Neuronal stem cell (in vitro differentiated cells): ENCODE results near the gene UNC5B.
A peak's percentile ranks its signal among the peaks of the same experiment; 100 is the strongest.

Source experiments
- DNase-seq: peaks from one replicate; pipeline ENCODE4 v3.0.0-alpha.2; 2013; ENCODE audit warnings: low spot score
- H2AFZ ChIP-seq: one replicate; pipeline ENCODE4 v1.6.1; 2013; ENCODE audit warnings: mild to moderate bottlenecking, low read length, inconsistent platforms
- H2AK5ac ChIP-seq: 2 replicates; pipeline ENCODE4 v1.6.1; 2013; ENCODE audit warnings: low read depth, mild to moderate bottlenecking, inconsistent platforms, low read length, moderate library complexity, mixed read lengths
- H2BK120ac ChIP-seq: 2 replicates; pipeline ENCODE4 v1.6.1; 2013; ENCODE audit warnings: low read depth, mild to moderate bottlenecking, inconsistent platforms, low read length, moderate library complexity, mixed read lengths
- H2BK12ac ChIP-seq: one replicate; pipeline ENCODE4 v1.6.1; 2013; ENCODE audit warnings: low read length, inconsistent platforms
- H2BK15ac ChIP-seq: 2 replicates; pipeline ENCODE4 v1.6.1; 2013; ENCODE audit warnings: mild to moderate bottlenecking, low read length, inconsistent platforms, mixed read lengths
- H2BK5ac ChIP-seq: one replicate; pipeline ENCODE4 v1.6.1; 2013; ENCODE audit warnings: inconsistent platforms, mild to moderate bottlenecking, low read length, moderate library complexity
- H3K14ac ChIP-seq: one replicate; pipeline ENCODE4 v1.6.1; 2013; ENCODE audit warnings: low read length, inconsistent platforms
- H3K18ac ChIP-seq: 2 replicates; pipeline ENCODE4 v1.6.1; 2013; ENCODE audit warnings: low read length, inconsistent platforms
- H3K23ac ChIP-seq: 2 replicates; pipeline ENCODE4 v1.6.1; 2013; ENCODE audit warnings: low read depth, mild to moderate bottlenecking, mixed read lengths, low read length, inconsistent platforms; ENCODE audit not compliant: poor library complexity
- H3K27ac ChIP-seq: replicated peaks from 3 replicates; pipeline ENCODE4 v1.5.1; 2013; ENCODE audit warnings: low read length, inconsistent platforms
- H3K27me3 ChIP-seq, 3 experiments: 2 replicates each; pipeline ENCODE4 v1.6.1; 2013; ENCODE audit warnings: low read length in 3 of 3, mild to moderate bottlenecking in 2 of 3, inconsistent platforms in 1 of 3, low read depth in 1 of 3, mixed read lengths in 1 of 3, moderate library complexity in 1 of 3; ENCODE audit not compliant: control insufficient read depth in 3 of 3, insufficient read depth in 3 of 3
- H3K36me3 ChIP-seq, 2 donors: replicated peaks in 1 of 2; 2 replicates each; pipeline ENCODE4 v1.6.1; 2013; ENCODE audit warnings: low read length in 2 of 2; ENCODE audit not compliant: control insufficient read depth in 2 of 2, insufficient read depth in 2 of 2
- H3K4ac ChIP-seq: 2 replicates; pipeline ENCODE4 v1.6.1; 2013; ENCODE audit warnings: inconsistent platforms, mild to moderate bottlenecking, low read length, moderate library complexity
- H3K4me1 ChIP-seq, 2 donors: 1 replicate in 1 of 2; 2 replicates in 1 of 2; pipeline ENCODE4 v1.6.1; 2013; ENCODE audit warnings: low read length in 2 of 2, low read depth in 1 of 2; ENCODE audit not compliant: control insufficient read depth in 2 of 2, insufficient read depth in 1 of 2
- H3K4me2 ChIP-seq: one replicate; pipeline ENCODE4 v1.6.1; 2013; ENCODE audit warnings: mild to moderate bottlenecking, low read length, inconsistent platforms; ENCODE audit not compliant: insufficient read depth, poor library complexity, severe bottlenecking
- H3K4me3 ChIP-seq, 2 donors: 2 replicates each; pipeline ENCODE4 v1.5.1; 2013; ENCODE audit warnings: low read length in 2 of 2, mild to moderate bottlenecking in 2 of 2, inconsistent platforms in 1 of 2, moderate library complexity in 1 of 2
- H3K79me1 ChIP-seq: one replicate; pipeline ENCODE4 v1.6.1; 2013; ENCODE audit warnings: low read depth, mild to moderate bottlenecking, inconsistent platforms, low read length, moderate library complexity
- H3K9ac ChIP-seq: one replicate; pipeline ENCODE4 v1.6.1; 2013; ENCODE audit warnings: mild to moderate bottlenecking, low read depth, low read length, inconsistent platforms; ENCODE audit not compliant: poor library complexity
- H3K9me3 ChIP-seq, 2 donors: replicated peaks in 1 of 2; 2 replicates each; pipeline versions ENCODE3 to v1.6.1; 2013; ENCODE audit warnings: low read length in 2 of 2, mild to moderate bottlenecking in 2 of 2, inconsistent platforms in 1 of 2, low read depth in 1 of 2, mixed read lengths in 1 of 2, moderate library complexity in 1 of 2; ENCODE audit not compliant: control insufficient read depth in 2 of 2, insufficient read depth in 1 of 2
- H4K8ac ChIP-seq: one replicate; pipeline ENCODE4 v1.6.1; 2013; ENCODE audit warnings: low read depth, mild to moderate bottlenecking, inconsistent platforms, low read length, moderate library complexity
- H4K91ac ChIP-seq: one replicate; pipeline ENCODE4 v1.6.1; 2013; ENCODE audit warnings: low read length, low read depth, mild to moderate bottlenecking, inconsistent platforms; ENCODE audit not compliant: poor library complexity
- WGBS, 2 donors: extraction: QIAGEN DNeasy Blood & Tissue Kit; methylation state at CpG; one replicate each; pipeline ENCODE4 v1.1.7; 2013; ENCODE audit warnings: missing lambda C conversion rate in 2 of 2, mixed read lengths in 1 of 2; ENCODE audit not compliant: insufficient read length in 2 of 2, insufficient replicate concordance in 1 of 2; ENCODE audit errors: extremely low coverage in 2 of 2; 5-methylcytosine and 5-hydroxymethylcytosine counted together

Gene UNC5B

DNA sequence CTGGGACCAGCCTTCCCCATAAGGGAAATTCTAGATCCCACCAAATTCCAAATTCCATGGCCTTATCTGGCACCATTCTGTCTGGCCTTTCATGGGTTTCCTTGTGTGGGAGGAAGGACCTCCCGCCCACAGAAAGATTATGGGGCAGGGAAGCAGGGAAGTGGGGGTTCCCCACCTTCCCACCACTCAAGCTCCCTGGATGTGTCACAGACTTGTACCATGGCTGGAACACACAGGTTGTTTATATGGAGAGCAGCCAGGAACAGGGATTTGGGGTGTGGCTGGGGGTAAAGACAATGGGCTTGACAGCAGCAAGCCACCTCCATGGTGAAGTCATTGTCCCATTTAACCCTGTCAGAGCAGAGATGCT lies 18.3 kb downstream of the UNC5B start:
- no peak overlapping the region for H3K18ac ChIP-seq
- peak overlapping the region; percentile 52 for H3K23ac ChIP-seq
- H3K79me1 ChIP-seq = no peaks in the 10 kb centered on the region
- no peak overlapping the region for H3K27ac ChIP-seq
- no peak overlapping the region for H4K91ac ChIP-seq
- H2BK120ac ChIP-seq = no peak overlapping the region
- H3K27me3 ChIP-seq = peaks cover 0 to 31% (median 0%) of the 10 kb centered on the region in 3 experiments
- peak overlapping the region; percentile 56 for H3K9ac ChIP-seq
- no peak overlapping the region for H2BK12ac ChIP-seq
- H3K4me2 ChIP-seq = no peak overlapping the region
- H3K36me3 ChIP-seq = no peaks in the 10 kb centered on the region
- H3K4ac ChIP-seq = no peak overlapping the region
- peak overlapping the region; percentile 19 for H2AK5ac ChIP-seq
- H3K4me1 ChIP-seq = peaks cover 6 to 11% of the 10 kb centered on the region in 2 donors
- no peak overlapping the region for H3K4me3 ChIP-seq
- no peak for DNase-seq
- H2BK5ac ChIP-seq = no peak overlapping the region
- no peak overlapping the region for H2BK15ac ChIP-seq
- H3K14ac ChIP-seq = no peak overlapping the region
- WGBS, 2 donors = no CpG with 5 or more reads among the region's 1 CpG
- no peak overlapping the region for H2AFZ ChIP-seq
- H4K8ac ChIP-seq = no peak overlapping the region
- H3K9me3 ChIP-seq = no peaks in the 10 kb centered on the region

DNA sequence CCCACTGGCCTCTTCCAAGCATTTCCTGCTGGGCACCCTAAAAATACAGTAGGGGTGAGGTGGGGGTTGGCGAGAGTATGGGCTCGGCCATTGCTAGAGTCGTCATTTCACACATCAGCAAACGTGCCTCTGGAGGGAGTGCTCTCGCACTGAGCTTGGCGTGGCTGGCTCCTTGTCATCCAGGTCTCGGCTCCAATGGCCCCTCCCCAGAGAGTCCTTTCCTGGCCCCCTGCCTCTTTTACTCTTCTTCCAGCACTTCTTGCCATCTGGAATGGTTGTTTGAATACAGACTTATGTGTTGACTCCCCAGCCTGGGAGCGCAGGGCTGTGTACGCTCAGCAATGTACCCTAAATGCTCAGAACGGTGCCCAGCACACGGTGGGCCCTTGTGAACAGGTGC lies 18.8 kb downstream of the UNC5B start:
- Histone ChIP-seq H3K4me1 (peaks cover 7 to 11% of the 10 kb centered on the region in 2 donors), H2AFZ (no peak overlapping the region), H3K27ac (no peak overlapping the region), H4K8ac (no peak overlapping the region), H3K4me2 (no peak overlapping the region), H3K4me3 (no peak overlapping the region), H3K27me3 (peaks cover 0 to 36% (median 0%) of the 10 kb centered on the region in 3 experiments), H2BK120ac (no peak overlapping the region), H3K36me3 (no peaks in the 10 kb centered on the region), H2BK5ac (no peak overlapping the region), H2AK5ac (peak overlapping the region; percentile 19), H2BK12ac (no peak overlapping the region), H3K18ac (no peak overlapping the region), H2BK15ac (no peak overlapping the region), H3K4ac (no peak overlapping the region), H3K14ac (no peak overlapping the region), H4K91ac (no peak overlapping the region), H3K23ac (peak overlapping the region; percentile 27), H3K79me1 (no peaks in the 10 kb centered on the region), H3K9me3 (no peaks in the 10 kb centered on the region), H3K9ac (no peak overlapping the region)
- DNase-seq = no peak
- no CpG with 5 or more reads among the region's 11 CpGs for WGBS, 2 donors

DNA sequence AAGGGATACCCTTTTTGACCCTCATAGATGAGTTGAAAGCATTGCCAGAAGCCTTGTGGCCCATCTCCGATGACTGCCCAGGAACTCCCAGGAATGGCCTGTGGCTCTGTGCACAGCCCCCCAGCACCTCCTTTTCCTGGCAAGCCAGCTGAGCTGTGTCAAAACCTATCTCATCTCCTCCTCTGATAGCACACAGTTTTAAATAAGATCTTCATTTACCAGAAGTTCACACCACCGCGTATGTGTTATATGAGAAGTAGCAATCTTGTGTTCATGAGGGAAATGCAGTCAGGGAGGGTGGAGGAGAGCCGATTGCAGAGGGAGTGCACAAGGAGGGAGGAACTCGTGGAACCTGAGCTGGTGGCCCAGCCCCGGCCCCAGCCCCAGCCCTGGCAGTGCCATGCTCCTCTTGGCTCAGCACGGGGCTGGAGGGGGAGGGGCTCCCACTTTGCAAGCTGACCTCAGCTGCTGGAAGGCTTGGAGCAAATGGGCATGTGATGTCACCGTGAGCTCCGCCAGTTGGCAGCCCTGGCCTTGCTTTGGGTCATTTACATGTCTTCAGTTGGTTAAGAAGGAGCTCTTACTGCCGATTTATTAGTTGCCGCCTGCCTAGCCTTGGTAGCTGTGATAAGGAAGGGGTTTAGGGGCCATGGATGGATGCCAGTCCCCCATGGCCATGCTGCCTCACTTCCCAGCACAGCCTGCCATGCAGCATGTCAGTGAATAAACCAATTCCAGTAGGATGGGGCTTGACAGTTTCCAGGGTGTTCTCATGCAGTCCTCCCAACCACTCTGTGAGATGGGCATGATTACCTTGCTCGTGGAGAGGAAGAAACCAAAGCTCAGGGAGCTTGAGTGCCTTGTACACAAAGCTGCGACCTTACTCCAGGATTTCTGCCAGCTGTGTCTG lies 20.0 kb downstream of the UNC5B start:
- peak overlapping the region; percentile 17 for H2AK5ac ChIP-seq
- DNase-seq = no peak
- no peaks in the 10 kb centered on the region for H3K79me1 ChIP-seq
- no peak overlapping the region for H4K8ac ChIP-seq
- H2BK15ac ChIP-seq = peak overlapping the region; percentile 69
- no peak overlapping the region for H3K4me2 ChIP-seq
- no peak overlapping the region for H2AFZ ChIP-seq
- peaks cover 0 to 45% (median 0%) of the 10 kb centered on the region in 3 experiments for H3K27me3 ChIP-seq
- H2BK120ac ChIP-seq = no peak overlapping the region
- H4K91ac ChIP-seq = no peak overlapping the region
- H2BK12ac ChIP-seq = no peak overlapping the region
- WGBS, 2 donors = no CpG with 5 or more reads among the region's 13 CpGs
- H3K9ac ChIP-seq = no peak overlapping the region
- H3K23ac ChIP-seq = no peak overlapping the region
- peaks cover 7 to 11% of the 10 kb centered on the region in 2 donors for H3K4me1 ChIP-seq
- H3K27ac ChIP-seq = no peak overlapping the region
- no peak overlapping the region for H3K18ac ChIP-seq
- H3K4ac ChIP-seq = no peak overlapping the region
- H3K9me3 ChIP-seq = no peaks in the 10 kb centered on the region
- no peak overlapping the region for H3K14ac ChIP-seq
- H3K36me3 ChIP-seq = no peaks in the 10 kb centered on the region
- no peak overlapping the region for H3K4me3 ChIP-seq
- H2BK5ac ChIP-seq = no peak overlapping the region

DNA sequence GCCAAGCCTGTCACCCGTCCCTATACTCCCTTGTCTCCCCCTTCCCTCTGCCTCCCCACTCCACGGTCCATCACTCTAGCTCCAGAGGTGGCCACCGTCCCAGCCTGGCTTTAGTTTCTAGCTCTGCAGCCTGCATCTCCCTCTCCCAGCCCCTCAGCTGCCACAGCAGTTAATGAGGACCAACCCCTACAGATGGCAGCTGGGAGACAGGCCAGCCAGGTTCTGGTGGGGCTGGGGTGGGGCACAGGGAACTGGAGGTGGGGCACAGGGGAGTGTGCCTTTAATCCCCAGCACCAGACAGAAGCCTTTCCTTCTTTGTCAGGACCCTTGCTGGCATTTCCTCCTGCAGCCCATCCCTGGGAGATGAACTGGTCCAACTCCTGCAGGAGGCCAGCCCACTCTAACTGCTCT lies 21.1 kb downstream of the UNC5B start:
- whole genome bisulfite sequencing, 2 donors = no CpG with 5 or more reads among the region's 3 CpGs

More for the DNA sequence above, 21.1 kb downstream of the UNC5B start:
- Histone ChIP-seq H3K23ac (peak overlapping the region; percentile 6), H3K4me1 (peaks cover 7 to 11% of the 10 kb centered on the region in 2 donors), H2BK5ac (no peak overlapping the region), H3K9ac (no peak overlapping the region), H2BK15ac (no peak overlapping the region), H2BK12ac (no peak overlapping the region), H4K8ac (no peak overlapping the region), H3K18ac (peak overlapping the region; percentile 4), H2BK120ac (no peak overlapping the region), H3K4ac (no peak overlapping the region), H3K14ac (no peak overlapping the region), H4K91ac (no peak overlapping the region), H2AK5ac (no peak overlapping the region), H3K4me3 (no peak overlapping the region), H3K36me3 (no peaks in the 10 kb centered on the region), H3K27me3 (peaks cover 0 to 45% (median 0%) of the 10 kb centered on the region in 3 experiments), H3K4me2 (no peak overlapping the region), H3K79me1 (no peaks in the 10 kb centered on the region), H3K27ac (no peak overlapping the region), H3K9me3 (no peaks in the 10 kb centered on the region), H2AFZ (no peak overlapping the region)
- no peak for DNase-seq
